Stomach smooth muscle (tissue), 2 donors: ENCODE measurements around the gene ALDOB.

Source experiments
- H3K27ac ChIP-seq: one replicate; pipeline ENCODE4 v1.7.0; 2013; ENCODE audit warnings: mild to moderate bottlenecking, low read length, inconsistent platforms
- H3K27me3 ChIP-seq, 2 donors: one replicate each; pipeline ENCODE4 v1.7.0; 2013; ENCODE audit warnings: low read length in 2 of 2; ENCODE audit not compliant: insufficient read depth in 2 of 2, control insufficient read depth in 1 of 2
- H3K36me3 ChIP-seq, 2 donors: one replicate each; pipeline ENCODE4 v1.7.0; 2013; ENCODE audit warnings: low read length in 2 of 2; ENCODE audit not compliant: control insufficient read depth in 2 of 2, insufficient read depth in 2 of 2
- H3K4me1 ChIP-seq: one replicate; pipeline ENCODE4 v1.7.0; 2013; ENCODE audit warnings: low read length; ENCODE audit not compliant: control insufficient read depth, insufficient read depth
- H3K4me3 ChIP-seq, 2 donors: one replicate each; pipeline ENCODE4 v1.7.0; 2013; ENCODE audit warnings: low read length in 2 of 2
- H3K9ac ChIP-seq, 2 donors: one replicate each; pipeline ENCODE4 v1.7.0; 2013; ENCODE audit warnings: low read length in 2 of 2, mild to moderate bottlenecking in 1 of 2
- H3K9me3 ChIP-seq, 2 donors: one replicate each; pipeline ENCODE4 v1.7.0; 2013; ENCODE audit warnings: low read length in 2 of 2; ENCODE audit not compliant: control insufficient read depth in 2 of 2
- donor health status: healthy.
- donor health status: Pancreatic carcinoma.

The ALDOB gene

GRCh38 chr9:101442736-101443135, 7.2 kb upstream of the ALDOB start:
- no peak overlapping the region for H3K4me3 ChIP-seq
- no peaks in the 10 kb centered on the region for H3K36me3 ChIP-seq
- no peak overlapping the region for H3K27ac ChIP-seq

GRCh38 chr9:101442318-101442717, 6.7 kb upstream of the ALDOB start:
- no peak overlapping the region for H3K9ac ChIP-seq

More at GRCh38 chr9:101442736-101443135, 7.2 kb upstream of the ALDOB start:
- Histone ChIP-seq H3K9ac (no peak overlapping the region), H3K27me3 (peaks cover 4 to 7% of the 10 kb centered on the region in 2 donors), H3K9me3 (no peaks in the 10 kb centered on the region), H3K4me1 (no peaks in the 10 kb centered on the region)

GRCh38 chr9:101440714-101441230, 5.2 kb upstream of the ALDOB start:
- H3K4me3 ChIP-seq = no peak overlapping the region
- no peaks in the 10 kb centered on the region for H3K36me3 ChIP-seq
- no peak overlapping the region for H3K27ac ChIP-seq
- H3K9me3 ChIP-seq = no peaks in the 10 kb centered on the region
- no peaks in the 10 kb centered on the region for H3K4me1 ChIP-seq
- peaks cover 4 to 7% of the 10 kb centered on the region in 2 donors for H3K27me3 ChIP-seq
- no peak overlapping the region for H3K9ac ChIP-seq

More at GRCh38 chr9:101442318-101442717, 6.7 kb upstream of the ALDOB start:
- Histone ChIP-seq H3K9me3 (no peaks in the 10 kb centered on the region), H3K27me3 (peaks cover 4 to 7% of the 10 kb centered on the region in 2 donors), H3K36me3 (no peaks in the 10 kb centered on the region), H3K4me1 (no peaks in the 10 kb centered on the region), H3K4me3 (no peak overlapping the region), H3K27ac (no peak overlapping the region)

GRCh38 chr9:101438523-101438922, 2.9 kb upstream of the ALDOB start:
- H3K27me3 ChIP-seq = peaks cover 0 to 4% of the 10 kb centered on the region in 2 donors
- no peak overlapping the region for H3K4me3 ChIP-seq
- H3K9ac ChIP-seq = no peak overlapping the region

GRCh38 chr9:101437806-101438232, 2.2 kb upstream of the ALDOB start:
- Histone ChIP-seq H3K4me3 (no peak overlapping the region), H3K9ac (no peak overlapping the region), H3K27me3 (no peaks in the 10 kb centered on the region), H3K36me3 (no peaks in the 10 kb centered on the region), H3K4me1 (no peaks in the 10 kb centered on the region), H3K9me3 (no peaks in the 10 kb centered on the region), H3K27ac (no peak overlapping the region)

More at GRCh38 chr9:101438523-101438922, 2.9 kb upstream of the ALDOB start:
- no peaks in the 10 kb centered on the region for H3K4me1 ChIP-seq
- no peaks in the 10 kb centered on the region for H3K9me3 ChIP-seq
- H3K27ac ChIP-seq = no peak overlapping the region
- no peaks in the 10 kb centered on the region for H3K36me3 ChIP-seq

- no peaks in the 10 kb centered on the region for H3K36me3 ChIP-seq
- H3K4me1 ChIP-seq = no peaks in the 10 kb centered on the region
- H3K9me3 ChIP-seq = no peaks in the 10 kb centered on the region
- no peak overlapping the region for H3K27ac ChIP-seq
- no peak overlapping the region for H3K4me3 ChIP-seq
- no peak overlapping the region for H3K9ac ChIP-seq
- H3K27me3 ChIP-seq = no peaks in the 10 kb centered on the region
These were observed 576 bp downstream of the ALDOB start for GRCh38 chr9:101434998-101435397.

GRCh38 chr9:101433229-101433628, 2.3 kb downstream of the ALDOB start:
- Histone ChIP-seq H3K9ac (no peak overlapping the region), H3K27me3 (no peaks in the 10 kb centered on the region), H3K27ac (no peak overlapping the region), H3K9me3 (no peaks in the 10 kb centered on the region), H3K4me1 (no peaks in the 10 kb centered on the region), H3K4me3 (no peak overlapping the region), H3K36me3 (no peaks in the 10 kb centered on the region)

- no peak overlapping the region for H3K27ac ChIP-seq
These were observed 2.8 kb downstream of the ALDOB start for GRCh38 chr9:101432740-101433139.

GRCh38 chr9:101432171-101432570, 3.4 kb downstream of the ALDOB start:
- Histone ChIP-seq H3K4me1 (no peaks in the 10 kb centered on the region), H3K4me3 (no peak overlapping the region), H3K9me3 (no peaks in the 10 kb centered on the region), H3K9ac (no peak overlapping the region), H3K27me3 (no peaks in the 10 kb centered on the region), H3K36me3 (no peaks in the 10 kb centered on the region), H3K27ac (no peak overlapping the region)

More at GRCh38 chr9:101432740-101433139, 2.8 kb downstream of the ALDOB start:
- H3K9me3 ChIP-seq = no peaks in the 10 kb centered on the region
- no peaks in the 10 kb centered on the region for H3K36me3 ChIP-seq
- no peak overlapping the region for H3K4me3 ChIP-seq
- no peaks in the 10 kb centered on the region for H3K27me3 ChIP-seq
- no peaks in the 10 kb centered on the region for H3K4me1 ChIP-seq
- H3K9ac ChIP-seq = no peak overlapping the region

- H3K27ac ChIP-seq = no peak overlapping the region
- no peaks in the 10 kb centered on the region for H3K27me3 ChIP-seq
- no peaks in the 10 kb centered on the region for H3K36me3 ChIP-seq
- H3K4me3 ChIP-seq = no peak overlapping the region
- no peak overlapping the region for H3K9ac ChIP-seq
- H3K9me3 ChIP-seq = no peaks in the 10 kb centered on the region
- no peaks in the 10 kb centered on the region for H3K4me1 ChIP-seq
These were observed 5.8 kb downstream of the ALDOB start for GRCh38 chr9:101429736-101430135.

- Histone ChIP-seq H3K9me3 (no peaks in the 10 kb centered on the region), H3K4me1 (no peaks in the 10 kb centered on the region), H3K4me3 (no peak overlapping the region), H3K27ac (no peak overlapping the region), H3K9ac (no peak overlapping the region), H3K27me3 (no peaks in the 10 kb centered on the region), H3K36me3 (no peaks in the 10 kb centered on the region)
These were observed 6.7 kb downstream of the ALDOB start for GRCh38 chr9:101428909-101429308.
